ENCODE results near the gene CDH20.

GRCh38 chr18:61497422-61497821 is 164.2 kb downstream of the CDH20 start:
- TF ChIP-seq POLR2AphosphoS5 (IDR thresholded peaks at IDR 0.05; ENCODE audit: low read depth, low read length) (no peak), CTCF (IDR thresholded peaks at IDR 0.05) (no peak), REST (IDR thresholded peaks at IDR 0.05; ENCODE audit: insufficient read depth in 1 of 2, low read depth in 2 of 2, low read length in 1 of 2) (no peak), TCF7L2 (IDR thresholded peaks at IDR 0.05; ENCODE audit: low read depth, low read length) (no peak), SIN3A (IDR thresholded peaks at IDR 0.05; ENCODE audit: borderline replicate concordance, insufficient read depth, low read depth, low read length) (no peak)

Measured in Panc1 (cell line).